ENCODE results near the gene TNS4. TPM values are rescaled to one million over a fixed set of nuclear protein-coding genes. Genes with fewer than 3 reads are reported as not detected.

The TNS4 gene
- total and polyA plus RNA-seq, 9 of the 15 experiments (the other 6 are each of a cell fraction or from before 2014, with no cell fraction given): 0.04 to 0.73 (median 0.24) TPM; not detected in 1

GRCh38 chr17:40517286-40517662 is 15.9 kb upstream of the TNS4 start:
- intact Hi-C loops (cut with micrococcal nuclease) (no loop called here), in situ Hi-C loops (cut with MboI) (no loop called here)
- DNase-seq (ENCODE audit: extremely low read depth in 1 of 4, low spot score in 3 of 4): peak in 1 of 4 experiments; percentile 40
- no peaks in the 10 kb centered on the region for H3K27me3 ChIP-seq (ENCODE audit: control insufficient read depth in 2 of 2, insufficient read depth in 2 of 2, low read length in 2 of 2)
- TSS peak; percentile 73 for BruUV-seq (replicated peaks)
- H3K27ac ChIP-seq (ENCODE audit: extremely low read depth, low read depth, low read length): peak overlapping the region; percentile 75
- peak; percentile 10; the same call in 2 of the 3 replicates for ATAC-seq
- ChIA-PET CTCF (ENCODE audit: low intra/inter-chr PET ratio) (no interaction called here), POLR2A (interaction anchor here (0.7 to 1.0 kb wide), 3 partner anchors 9 to 34 kb away, joined by 3 read pairs; no protein-coding TSS in a partner anchor)
- no peak overlapping the region for H3K4me3 ChIP-seq
- WGBS (ENCODE audit: insufficient coverage, low coverage, missing lambda C conversion rate): 28% methylated on average over 2 of the region's 2 CpGs
- no peaks in the 10 kb centered on the region for H3K9me3 ChIP-seq (replicated peaks; ENCODE audit: control insufficient read depth, insufficient read depth, low read depth, low read length)
- H3K36me3 ChIP-seq (ENCODE audit: control insufficient read depth, insufficient read depth, low read length): no peaks in the 10 kb centered on the region
- FAIRE-seq: no peak
- peak overlapping the region; percentile 56; the same call in 1 of the 2 replicates for H3K4me2 ChIP-seq (ENCODE audit: insufficient read depth, low read length)
- H4K20me1 ChIP-seq (replicated peaks; ENCODE audit: control insufficient read depth, insufficient read depth, low read length): no peaks in the 10 kb centered on the region
- no peaks in the 10 kb centered on the region for H3K79me2 ChIP-seq (ENCODE audit: control insufficient read depth, insufficient read depth, low read length)
- peak overlapping the region; percentile 14; the same call in 1 of the 2 replicates for H2AFZ ChIP-seq (ENCODE audit: low read depth, low read length)
- peak overlapping the region; percentile 30 to 40; a peak in 2 of 4 replicates for H3K9ac ChIP-seq (ENCODE audit: insufficient read depth in 1 of 2, low read depth in 2 of 2, low read length in 2 of 2)
- no peaks in the 10 kb centered on the region for H3K9me1 ChIP-seq (ENCODE audit: control insufficient read depth, insufficient read depth, low read length)
- H3K4me1 ChIP-seq (replicated peaks in 1 of 2; ENCODE audit: control insufficient read depth in 2 of 2, insufficient read depth in 2 of 2, low read length in 2 of 2): peaks cover 25 to 42% of the 10 kb centered on the region in 2 experiments
- no peak for TF ChIP-seq MECOM (CRISPR knock-in tag; IDR thresholded peaks at IDR 0.05)
- no peak for TF ChIP-seq TEAD4 (IDR thresholded peaks at IDR 0.05; ENCODE audit: low read length)
- no peak for TF ChIP-seq TEAD4 (CRISPR knock-in tag; IDR thresholded peaks at IDR 0.05; ENCODE audit: borderline replicate concordance)
- TF ChIP-seq ZNF79 (CRISPR knock-in tag; IDR thresholded peaks at IDR 0.05; ENCODE audit: low read depth): no peak
- TF ChIP-seq SIX5 (IDR thresholded peaks at IDR 0.05; ENCODE audit: borderline replicate concordance in 1 of 2, insufficient read depth in 1 of 2, low read depth in 1 of 2, low read length in 2 of 2): no peak
- no peak for TF ChIP-seq NCOR1 (IDR thresholded peaks at IDR 0.05)
- no peak for TF ChIP-seq RBM39 (optimal IDR thresholded peaks at IDR 0.05; ENCODE audit: low read depth, low read length)
- no peak for TF ChIP-seq NBN (IDR thresholded peaks at IDR 0.05; ENCODE audit: low read depth)
- TF ChIP-seq ATF6 (CRISPR knock-in tag; IDR thresholded peaks at IDR 0.05): no peak
- TF ChIP-seq ZNF143 (CRISPR knock-in tag; IDR thresholded peaks at IDR 0.05): no peak
- no peak for TF ChIP-seq BDP1 (IDR thresholded peaks at IDR 0.05; ENCODE audit: insufficient read depth, insufficient read length)
- no peak for TF ChIP-seq ZNF561 (CRISPR knock-in tag; conservative IDR thresholded peaks at IDR 0.05)
- TF ChIP-seq ZBTB5 (IDR thresholded peaks at IDR 0.05): no peak
- no peak for TF ChIP-seq HOXB6 (CRISPR knock-in tag; IDR thresholded peaks at IDR 0.05; ENCODE audit: borderline replicate concordance)
- no peak for TF ChIP-seq SRSF3 (IDR thresholded peaks at IDR 0.05; ENCODE audit: insufficient read depth, low read length)
- TF ChIP-seq HLTF (IDR thresholded peaks at IDR 0.05): no peak
- TF ChIP-seq HDAC3 (IDR thresholded peaks at IDR 0.05; ENCODE audit: borderline replicate concordance, partially characterized antibody): no peak
- TF ChIP-seq PTBP1 (IDR thresholded peaks at IDR 0.05; ENCODE audit: low read depth, low read length): peak; percentile 78
- TF ChIP-seq BRF1 (IDR thresholded peaks at IDR 0.05; ENCODE audit: borderline replicate concordance, extremely low read depth, insufficient read length): no peak
- TF ChIP-seq CHD2 (IDR thresholded peaks at IDR 0.05; ENCODE audit: low read depth, low read length): no peak

Measured in K562 (cell line).